B cell (primary cell): ENCODE results near the gene CDC14A.

Experiments
- EZH2 ChIP-seq: IDR thresholded peaks from 2 replicates; pipeline ENCODE4 v1.6.1; 2012; ENCODE audit warnings: borderline replicate concordance, low read depth, mild to moderate bottlenecking, moderate library complexity, low read length; ENCODE audit not compliant: insufficient read depth, poor library complexity, severe bottlenecking
- TF ChIP-seq, protein P1 (sequence below): fragments of 200-600 bp; IDR thresholded peaks from one replicate; pipeline ENCODE4 v1.8.0; 2022; ENCODE audit warnings: antibody characterized with exemption, mild to moderate bottlenecking

DNA sequence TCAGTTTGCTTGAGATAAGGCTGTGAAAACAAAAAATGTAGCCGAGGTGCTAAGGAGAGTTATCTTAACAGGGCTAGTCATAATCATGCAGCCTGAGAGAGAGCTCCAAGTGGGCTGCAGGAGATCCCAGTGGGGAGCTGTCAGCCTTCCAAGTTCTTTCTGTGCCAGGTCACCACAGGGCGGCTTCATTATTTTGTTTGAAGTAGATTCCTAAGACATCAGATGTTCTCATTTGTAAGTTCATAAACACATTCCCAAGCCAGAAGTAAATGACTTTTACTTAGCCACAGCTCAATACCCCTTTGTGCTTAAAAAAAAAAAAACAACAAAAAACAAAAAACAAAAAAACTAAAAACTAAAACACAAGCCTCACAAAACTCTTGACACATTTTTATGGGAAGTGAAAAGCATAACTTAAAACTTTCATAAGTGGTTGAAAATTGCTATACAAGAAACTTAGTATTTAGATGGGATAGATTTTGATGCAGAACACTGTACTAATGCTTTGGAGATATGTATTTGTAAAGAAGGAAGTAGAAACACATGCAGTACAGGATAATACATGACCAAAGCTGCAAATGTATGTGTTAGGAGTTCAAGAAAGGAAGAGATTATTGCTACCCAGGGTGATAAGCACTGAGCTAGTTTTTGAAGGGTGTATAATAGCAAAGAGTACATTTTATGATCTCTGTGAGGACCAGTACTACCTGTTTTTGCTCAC is 8.6 kb downstream of the CDC14A start:
- TF ChIP-seq, protein P1, sequence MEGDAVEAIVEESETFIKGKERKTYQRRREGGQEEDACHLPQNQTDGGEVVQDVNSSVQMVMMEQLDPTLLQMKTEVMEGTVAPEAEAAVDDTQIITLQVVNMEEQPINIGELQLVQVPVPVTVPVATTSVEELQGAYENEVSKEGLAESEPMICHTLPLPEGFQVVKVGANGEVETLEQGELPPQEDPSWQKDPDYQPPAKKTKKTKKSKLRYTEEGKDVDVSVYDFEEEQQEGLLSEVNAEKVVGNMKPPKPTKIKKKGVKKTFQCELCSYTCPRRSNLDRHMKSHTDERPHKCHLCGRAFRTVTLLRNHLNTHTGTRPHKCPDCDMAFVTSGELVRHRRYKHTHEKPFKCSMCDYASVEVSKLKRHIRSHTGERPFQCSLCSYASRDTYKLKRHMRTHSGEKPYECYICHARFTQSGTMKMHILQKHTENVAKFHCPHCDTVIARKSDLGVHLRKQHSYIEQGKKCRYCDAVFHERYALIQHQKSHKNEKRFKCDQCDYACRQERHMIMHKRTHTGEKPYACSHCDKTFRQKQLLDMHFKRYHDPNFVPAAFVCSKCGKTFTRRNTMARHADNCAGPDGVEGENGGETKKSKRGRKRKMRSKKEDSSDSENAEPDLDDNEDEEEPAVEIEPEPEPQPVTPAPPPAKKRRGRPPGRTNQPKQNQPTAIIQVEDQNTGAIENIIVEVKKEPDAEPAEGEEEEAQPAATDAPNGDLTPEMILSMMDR = no peak
- TF ChIP-seq EZH2 = no peak
